Psoas muscle (tissue), 8 donors: ENCODE measurements around the gene CYP51A1. TPM values are rescaled to one million over a fixed set of nuclear protein-coding genes. Genes with fewer than 3 reads are reported as not detected.

Experiments
- ATAC-seq, 4 donors: fragments of 200-7000 bp; cut with Tn5 transposase; one replicate each; pipeline ENCODE4 v1.9.1; 2020; ENCODE audit warnings: moderate library complexity in 3 of 4, mild to moderate bottlenecking in 2 of 4
- DNase-seq, 2 donors: peaks; one replicate each; pipeline ENCODE4 v3.0.0-alpha.2; 2020
- H3K27ac ChIP-seq: fragments of 200-600 bp; one replicate; pipeline ENCODE4 v1.8.0; 2022
- H3K27me3 ChIP-seq, 3 donors: fragments of 200-600 bp in 1 of 3; one replicate each; pipeline versions ENCODE4 v1.6.1 to v1.8.0; 2013 to 2022; ENCODE audit warnings: low read length in 2 of 3, mild to moderate bottlenecking in 2 of 3, moderate library complexity in 1 of 3; ENCODE audit not compliant: insufficient read depth in 3 of 3
- H3K36me3 ChIP-seq, 2 donors: fragments of 200-600 bp in 1 of 2; one replicate each; pipeline versions ENCODE4 v1.6.1 to v1.8.0; 2013 to 2022; ENCODE audit warnings: low read depth in 1 of 2, mild to moderate bottlenecking in 1 of 2, moderate library complexity in 1 of 2; ENCODE audit not compliant: insufficient read depth in 1 of 2
- H3K4me1 ChIP-seq: fragments of 200-600 bp; one replicate; pipeline ENCODE4 v1.8.0; 2022
- H3K4me3 ChIP-seq: fragments of 200-600 bp; one replicate; pipeline ENCODE4 v1.8.0; 2022; ENCODE audit warnings: mild to moderate bottlenecking
- H3K9me3 ChIP-seq: fragments of 200-600 bp; one replicate; pipeline ENCODE4 v1.8.0; 2022
- WGBS, 3 donors: extraction: QIAGEN DNeasy Blood & Tissue Kit; methylation state at CpG; one replicate each; pipeline versions ENCODE4 v1.1.6 to v1.1.7; 2013; 5-methylcytosine and 5-hydroxymethylcytosine counted together
- intact Hi-C, 2 donors: fragments of 100-400 bp; cut with DNase I; formaldehyde crosslinking; loops; one replicate each; pipeline versions ENCODE4 v1.11.0 to v1.14.2; 2022
- polyA plus RNA-seq, 3 donors: library from polyadenylated mRNA; stranded (reverse); fragments of 200-250 nt; gene quantifications; one replicate each; pipeline ENCODE4 v1.2.3, GENCODE V29; 2013
- total RNA-seq, 4 donors: library from RNA; stranded (reverse); fragmentation: NEBNext Ultra II Directional in 2 of 4; extraction: Animal tissue kit (Norgen Biotek cat#: 25700) in 2 of 4; gene quantifications; one replicate each; pipeline versions ENCODE4 v1.2.1 to v1.2.4, GENCODE V29; 2021 to 2023
- TF ChIP-seq, protein P1 (sequence below): fragments of 200-600 bp; IDR thresholded peaks from one replicate; pipeline ENCODE4 v1.8.0; 2022; ENCODE audit warnings: antibody characterized with exemption
- donor health status: healthy with polysubstance abuse.
- donor health status: DM: no; HTN: no; CAD: no; lungs with moderate emphysema.
- donor health status: Bipolar disorder and iron deficiency.
- donor health status: healthy.
- donor health status: DM: yes; HTN: yes; CAD: no.
- donor health status: DM: no; HTN: no; CAD: no.
- donor health status: DM: no; HTN: no; CAD: no.
- donor health status: DM: yes; HTN: yes; CAD: no.

The CYP51A1 gene
- total and polyA plus RNA-seq, 7 donors, result 4.2 to 23.9 (median 7.9) TPM

DNA sequence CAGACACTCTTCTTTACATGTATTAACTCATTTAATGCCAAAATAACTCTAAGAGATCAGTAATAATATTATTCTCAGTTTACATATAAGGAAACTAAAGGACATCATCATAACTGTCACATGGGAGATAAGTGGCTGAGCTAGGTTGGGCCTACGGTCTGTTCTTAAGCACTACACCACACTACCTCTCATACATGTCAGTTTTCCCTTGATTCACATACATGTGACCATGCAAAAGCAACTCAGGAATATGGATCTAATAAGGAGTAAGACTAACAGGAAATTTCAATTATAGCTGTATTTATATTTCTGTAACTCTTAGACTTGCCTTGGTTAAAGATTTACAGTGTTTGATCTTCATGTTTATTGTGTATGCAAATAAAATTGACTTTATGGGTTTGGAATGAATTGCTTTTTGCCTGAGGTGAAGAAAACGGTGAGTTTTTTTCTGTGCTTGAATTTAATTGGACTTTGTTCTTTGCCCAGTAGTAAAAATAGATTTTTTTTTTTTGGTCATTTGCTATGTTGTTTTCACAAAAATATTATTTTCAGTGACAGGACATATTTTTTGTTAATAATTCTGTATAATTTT is 69.7 kb downstream of the CYP51A1 start:
- H3K36me3 ChIP-seq, result peaks cover 0 to 69% of the 10 kb centered on the region in 2 donors
- H3K27me3 ChIP-seq, result no peaks in the 10 kb centered on the region
- no peak overlapping the region for H3K4me3 ChIP-seq
- no peak overlapping the region for H3K27ac ChIP-seq
- TF ChIP-seq, protein P1, sequence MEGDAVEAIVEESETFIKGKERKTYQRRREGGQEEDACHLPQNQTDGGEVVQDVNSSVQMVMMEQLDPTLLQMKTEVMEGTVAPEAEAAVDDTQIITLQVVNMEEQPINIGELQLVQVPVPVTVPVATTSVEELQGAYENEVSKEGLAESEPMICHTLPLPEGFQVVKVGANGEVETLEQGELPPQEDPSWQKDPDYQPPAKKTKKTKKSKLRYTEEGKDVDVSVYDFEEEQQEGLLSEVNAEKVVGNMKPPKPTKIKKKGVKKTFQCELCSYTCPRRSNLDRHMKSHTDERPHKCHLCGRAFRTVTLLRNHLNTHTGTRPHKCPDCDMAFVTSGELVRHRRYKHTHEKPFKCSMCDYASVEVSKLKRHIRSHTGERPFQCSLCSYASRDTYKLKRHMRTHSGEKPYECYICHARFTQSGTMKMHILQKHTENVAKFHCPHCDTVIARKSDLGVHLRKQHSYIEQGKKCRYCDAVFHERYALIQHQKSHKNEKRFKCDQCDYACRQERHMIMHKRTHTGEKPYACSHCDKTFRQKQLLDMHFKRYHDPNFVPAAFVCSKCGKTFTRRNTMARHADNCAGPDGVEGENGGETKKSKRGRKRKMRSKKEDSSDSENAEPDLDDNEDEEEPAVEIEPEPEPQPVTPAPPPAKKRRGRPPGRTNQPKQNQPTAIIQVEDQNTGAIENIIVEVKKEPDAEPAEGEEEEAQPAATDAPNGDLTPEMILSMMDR, result no peak
- ATAC-seq, result no peak
- H3K9me3 ChIP-seq, result no peaks in the 10 kb centered on the region
- H3K4me1 ChIP-seq, result peaks cover 30% of the 10 kb centered on the region
- WGBS, 3 donors, result 87 to 92% (median 87%) methylated on average over 2 of the region's 2 CpGs
- DNase-seq, result no peak
- intact Hi-C loops, result no loop called here

Other genes starting within 250 kb of the CYP51A1 start
- gene AKAP9, start 193.6 kb downstream of the CYP51A1 start, total RNA-seq, result 10 to 100 TPM; 24.6 to 44.4 (median 34.8) TPM
- 10 to 100 TPM in 2 of 3 donors, 1 to 10 TPM in 1; 6.0 to 16.9 (median 11.7) TPM for gene AKAP9, start 193.6 kb downstream of the CYP51A1 start, polyA plus RNA-seq
- gene LRRD1, start 44.7 kb upstream of the CYP51A1 start, total RNA-seq, result not detected
- gene LRRD1, start 44.7 kb upstream of the CYP51A1 start, polyA plus RNA-seq, result under 1 TPM in 1 of 3 donors, not detected in 2; 0.08 TPM
- gene KRIT1, start 111.4 kb upstream of the CYP51A1 start, total RNA-seq, result 10 to 100 TPM; 23.5 to 30.5 (median 26.7) TPM
- gene KRIT1, start 111.4 kb upstream of the CYP51A1 start, polyA plus RNA-seq, result 10 to 100 TPM; 12.4 to 31.7 (median 14.0) TPM
- 10 to 100 TPM; 23.3 to 31.9 (median 26.7) TPM for gene ANKIB1, start 111.5 kb upstream of the CYP51A1 start, total RNA-seq
- gene ANKIB1, start 111.5 kb upstream of the CYP51A1 start, polyA plus RNA-seq, result 10 to 100 TPM in 1 of 3 donors, 1 to 10 TPM in 2; 4.9 to 14.6 (median 7.3) TPM